Cardiac fibroblast (primary cell): ENCODE results near the gene SIK2.
A peak's percentile ranks its signal among the peaks of the same experiment; 100 is the strongest.

Experiments used
- DNase-seq, 2 donors: peaks; one replicate each; pipeline versions ENCODE4 v3.0.0 to v3.0.0-alpha.2; 2010; ENCODE audit warnings: low read depth in 2 of 2
- H3K4me3 ChIP-seq, 2 donors: replicated peaks in 1 of 2; 1 replicate in 1 of 2; 2 replicates in 1 of 2; pipeline ENCODE4 v1.5.1; 2011; ENCODE audit warnings: low read depth in 2 of 2, low read length in 2 of 2, mild to moderate bottlenecking in 2 of 2, moderate library complexity in 1 of 2
- TF ChIP-seq, protein P1 (sequence below): IDR thresholded peaks from one replicate; pipeline ENCODE4 v1.5.1; 2011; ENCODE audit warnings: low read depth, mild to moderate bottlenecking, low read length, inconsistent platforms

SIK2 gene

DNA sequence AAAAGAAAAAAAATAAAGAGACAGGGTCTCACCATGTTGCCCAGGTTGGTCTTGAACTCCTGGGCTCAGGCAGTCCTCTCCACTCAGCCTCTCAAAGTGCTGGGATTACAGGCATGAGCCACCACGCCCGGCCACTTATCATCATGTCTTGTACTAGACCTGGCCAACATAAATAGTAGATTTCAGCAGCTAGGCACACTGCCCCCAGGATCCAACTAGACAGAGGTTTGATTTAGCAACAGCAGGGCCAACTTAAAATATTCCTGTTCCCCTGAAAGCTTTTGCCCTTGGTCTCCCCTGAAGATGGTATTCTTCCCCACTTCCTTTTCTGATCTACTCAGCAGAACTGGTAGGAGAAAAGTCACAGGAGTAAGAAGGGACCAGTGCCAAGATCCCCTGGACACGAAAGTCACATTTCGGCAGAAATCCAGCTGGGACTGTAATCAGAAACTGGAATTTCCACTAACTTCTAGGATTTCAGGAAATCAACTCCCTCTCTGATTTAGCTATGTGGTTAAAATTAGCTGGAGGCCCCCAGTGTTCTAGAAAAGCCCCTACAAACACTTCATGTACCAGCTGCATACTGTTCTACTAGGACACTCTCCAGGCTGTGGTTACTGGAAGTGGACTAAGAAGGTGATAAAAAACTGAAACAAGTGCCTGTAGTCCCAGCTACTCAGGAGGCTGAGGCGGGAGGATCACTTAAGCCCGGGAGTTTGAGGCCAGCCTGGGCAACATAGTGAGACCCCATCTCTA lies 172.9 kb downstream of the SIK2 start:
- H3K4me3 ChIP-seq, result no peak overlapping the region
- TF ChIP-seq, protein P1, sequence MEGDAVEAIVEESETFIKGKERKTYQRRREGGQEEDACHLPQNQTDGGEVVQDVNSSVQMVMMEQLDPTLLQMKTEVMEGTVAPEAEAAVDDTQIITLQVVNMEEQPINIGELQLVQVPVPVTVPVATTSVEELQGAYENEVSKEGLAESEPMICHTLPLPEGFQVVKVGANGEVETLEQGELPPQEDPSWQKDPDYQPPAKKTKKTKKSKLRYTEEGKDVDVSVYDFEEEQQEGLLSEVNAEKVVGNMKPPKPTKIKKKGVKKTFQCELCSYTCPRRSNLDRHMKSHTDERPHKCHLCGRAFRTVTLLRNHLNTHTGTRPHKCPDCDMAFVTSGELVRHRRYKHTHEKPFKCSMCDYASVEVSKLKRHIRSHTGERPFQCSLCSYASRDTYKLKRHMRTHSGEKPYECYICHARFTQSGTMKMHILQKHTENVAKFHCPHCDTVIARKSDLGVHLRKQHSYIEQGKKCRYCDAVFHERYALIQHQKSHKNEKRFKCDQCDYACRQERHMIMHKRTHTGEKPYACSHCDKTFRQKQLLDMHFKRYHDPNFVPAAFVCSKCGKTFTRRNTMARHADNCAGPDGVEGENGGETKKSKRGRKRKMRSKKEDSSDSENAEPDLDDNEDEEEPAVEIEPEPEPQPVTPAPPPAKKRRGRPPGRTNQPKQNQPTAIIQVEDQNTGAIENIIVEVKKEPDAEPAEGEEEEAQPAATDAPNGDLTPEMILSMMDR, result no peak
- DNase-seq, result peak; percentile 41 to 82

DNA sequence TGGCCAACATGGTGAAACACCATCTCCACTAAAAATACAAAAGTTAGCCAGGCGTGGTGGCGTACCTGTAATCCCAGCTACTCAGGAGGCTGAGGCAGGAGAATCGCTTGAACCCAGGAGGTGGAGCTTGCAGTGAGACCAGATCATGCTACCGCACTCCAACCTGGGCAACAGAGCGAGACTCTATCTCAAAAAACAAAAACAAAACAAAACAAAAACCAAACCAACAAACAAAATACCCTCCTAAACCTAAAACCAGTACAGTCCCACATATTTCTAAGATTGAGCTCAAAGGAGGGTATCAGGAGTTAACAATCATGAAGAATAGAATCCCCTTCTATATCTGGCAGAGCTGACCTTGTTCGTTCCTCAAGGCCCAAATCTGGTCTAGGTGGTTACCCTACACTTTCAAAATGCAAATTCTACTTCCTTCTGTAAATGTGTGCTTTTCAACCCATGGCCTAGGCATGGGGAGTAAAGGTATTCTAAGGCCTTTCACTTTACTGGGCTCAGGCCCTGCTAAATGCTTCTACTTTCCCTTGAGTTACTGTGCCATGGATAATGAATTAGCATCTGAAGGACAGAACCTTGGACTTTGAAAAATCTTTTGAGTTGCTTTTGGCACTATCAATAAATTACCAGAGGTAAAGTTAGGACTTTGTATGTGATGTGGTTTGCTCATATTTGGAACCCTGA lies 174.3 kb downstream of the SIK2 start:
- TF ChIP-seq, protein P1, result no peak
- no peak for DNase-seq
- H3K4me3 ChIP-seq, result no peak overlapping the region

DNA sequence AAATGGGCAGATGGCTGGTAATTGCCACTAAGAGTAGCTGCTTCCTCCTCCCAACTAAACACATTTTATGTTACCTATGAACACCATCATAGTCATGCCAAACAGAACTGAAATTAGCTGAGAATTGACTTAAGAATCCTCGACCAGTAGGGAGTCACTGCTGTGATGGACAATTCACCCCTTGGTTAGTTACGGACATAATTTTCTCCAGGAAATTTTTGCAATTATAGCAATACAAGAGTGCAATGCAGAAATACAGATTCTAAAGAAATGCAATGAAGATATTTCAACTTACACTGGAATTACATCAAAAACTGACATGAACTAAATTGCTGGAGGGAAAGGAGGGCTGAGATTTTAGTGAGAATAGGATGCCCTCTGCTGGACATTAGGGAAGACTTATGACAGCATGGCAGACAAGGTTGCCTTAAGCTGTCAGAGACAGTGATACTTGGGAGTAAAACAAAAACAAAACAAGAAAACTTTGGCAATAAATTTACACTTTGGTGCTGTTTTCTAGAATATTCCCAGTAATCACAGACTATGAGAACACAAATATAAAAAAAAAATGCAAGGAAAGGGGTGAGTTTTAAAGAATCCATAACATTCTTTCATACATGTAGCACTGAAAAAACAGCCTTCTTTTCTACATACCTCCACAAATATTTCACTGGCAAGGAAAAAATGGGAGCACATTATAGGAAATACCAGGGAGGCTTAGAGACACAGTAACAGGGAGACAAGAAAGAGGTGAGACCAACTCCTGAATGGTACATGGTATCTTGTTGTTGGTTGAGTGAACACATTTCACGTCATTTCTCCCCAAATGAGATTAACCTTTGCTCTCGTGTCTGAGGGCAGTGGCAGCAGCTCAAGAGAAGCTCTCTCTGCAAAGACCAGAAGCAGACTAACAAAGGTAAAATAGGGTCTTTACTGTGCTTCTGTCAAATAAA lies 175.1 kb downstream of the SIK2 start:
- TF ChIP-seq, protein P1, result peak; percentile 63
- no peak overlapping the region for H3K4me3 ChIP-seq
- DNase-seq, result peak; percentile 88 to 91

DNA sequence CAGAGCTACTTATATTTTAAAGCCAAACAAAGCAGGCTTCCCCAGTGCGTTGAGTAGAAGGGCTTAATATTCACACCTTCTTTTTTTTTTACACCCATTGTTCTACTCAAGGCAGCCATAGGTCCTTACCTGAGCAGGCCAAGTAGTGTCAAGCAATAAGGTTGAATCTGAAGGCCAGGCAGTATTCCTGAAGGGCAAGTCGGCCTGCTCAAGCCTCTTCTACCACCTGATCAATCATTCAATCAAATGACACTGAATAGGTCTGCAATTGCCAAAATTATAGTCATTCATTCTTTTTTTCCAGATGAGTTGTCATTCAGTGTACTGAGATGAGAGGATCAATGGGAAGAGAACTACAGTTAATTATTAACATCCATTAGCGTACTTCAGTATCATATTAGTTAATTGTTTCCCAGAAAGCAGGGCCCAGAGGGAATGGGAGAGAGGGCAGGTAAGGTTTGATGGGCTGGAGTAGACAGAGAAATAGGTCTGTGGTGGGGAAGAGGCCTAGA lies 175.9 kb downstream of the SIK2 start:
- no peak overlapping the region for H3K4me3 ChIP-seq
- TF ChIP-seq, protein P1, result no peak
- no peak for DNase-seq

DNA sequence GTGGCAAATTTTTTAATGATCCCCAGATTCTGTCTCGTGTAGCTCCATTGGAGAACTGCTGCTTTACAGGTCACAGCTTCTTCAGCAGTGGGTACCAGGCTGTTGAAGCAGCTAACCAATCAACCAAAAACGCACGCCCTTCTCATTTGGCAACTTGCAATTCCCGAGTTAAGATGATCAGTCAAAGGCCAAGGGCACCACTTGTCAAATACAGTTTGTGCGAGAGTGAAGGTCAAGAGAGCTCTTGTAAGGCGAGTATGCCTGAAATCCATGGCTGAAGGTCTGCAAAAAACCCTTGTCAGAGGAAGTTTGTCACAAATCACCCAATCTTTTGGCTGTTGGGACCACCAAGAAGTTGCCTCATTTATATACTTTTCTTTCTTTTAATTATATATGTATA lies 176.9 kb downstream of the SIK2 start:
- no peak for DNase-seq
- no peak overlapping the region for H3K4me3 ChIP-seq
- TF ChIP-seq, protein P1, result no peak
